SK-N-SH treated with all-trans-retinoic acid at 6 μM for 48 hours (cell line): Measurements from ENCODE around the gene INTS1.
A peak's percentile ranks its signal among the peaks of the same experiment; 100 is the strongest.

ENCODE experiments used
- ATAC-seq: fragments of 200-7000 bp; cut with Tn5 transposase; 3 replicates; pipeline ENCODE4 v1.9.1; 2020; ENCODE audit warnings: mild to moderate bottlenecking, moderate library complexity
- ARNTL ChIP-seq: fragments of 450-650 bp; formaldehyde crosslinking; IDR thresholded peaks from 2 replicates; pipeline ENCODE4 v1.5.0; 2020; ENCODE audit warnings: low read depth, mild to moderate bottlenecking, moderate library complexity, borderline replicate concordance
- BACH2 ChIP-seq: fragments of 250-450 bp; sonication (Bioruptor Pico); IDR thresholded peaks from 2 replicates; pipeline ENCODE4 v1.9.0; 2021; ENCODE audit warnings: mild to moderate bottlenecking, borderline replicate concordance
- CSDC2 ChIP-seq: fragments of 250-450 bp; sonication (Bioruptor Pico); IDR thresholded peaks from 2 replicates; pipeline ENCODE4 v1.5.0; 2020; ENCODE audit warnings: mild to moderate bottlenecking, moderate library complexity
- ESRRG ChIP-seq: fragments of 250-450 bp; sonication (Bioruptor Pico); IDR thresholded peaks from 2 replicates; pipeline ENCODE4 v1.6.1; 2021; ENCODE audit warnings: mild to moderate bottlenecking
- GLIS3 ChIP-seq: fragments of 250-450 bp; sonication (Bioruptor Pico); IDR thresholded peaks from 2 replicates; pipeline ENCODE4 v1.5.0; 2020; ENCODE audit warnings: mild to moderate bottlenecking, moderate library complexity
- ISL1 ChIP-seq: fragments of 250-450 bp; sonication (Bioruptor Pico); IDR thresholded peaks from 2 replicates; pipeline ENCODE4 v2.1.2; 2022; ENCODE audit warnings: mild to moderate bottlenecking, moderate library complexity
- OSR1 ChIP-seq: fragments of 250-450 bp; sonication (Bioruptor Pico); IDR thresholded peaks from 2 replicates; pipeline ENCODE4 v1.8.0; 2022; ENCODE audit warnings: moderate library complexity, mild to moderate bottlenecking, inconsistent platforms
- POU6F1 ChIP-seq: fragments of 250-450 bp; sonication (Bioruptor Pico); IDR thresholded peaks from 2 replicates; pipeline ENCODE4 v1.8.0; 2021; ENCODE audit warnings: low read depth, mild to moderate bottlenecking, moderate library complexity, borderline replicate concordance
- PPARA ChIP-seq: fragments of 250-450 bp; sonication (Bioruptor Pico); IDR thresholded peaks from 2 replicates; pipeline ENCODE4 v1.5.0; 2020; ENCODE audit warnings: mild to moderate bottlenecking, borderline replicate concordance
- RARB ChIP-seq: fragments of 250-450 bp; sonication (Bioruptor Pico); IDR thresholded peaks from 2 replicates; pipeline ENCODE4 v1.8.0; 2021; ENCODE audit warnings: mild to moderate bottlenecking, moderate library complexity
- SNAI2 ChIP-seq: fragments of 250-450 bp; sonication (Bioruptor Pico); IDR thresholded peaks from 2 replicates; pipeline ENCODE4 v1.5.0; 2020; ENCODE audit warnings: mild to moderate bottlenecking, moderate library complexity
- TCF4 ChIP-seq: fragments of 250-450 bp; sonication (Bioruptor Pico); IDR thresholded peaks from 2 replicates; pipeline ENCODE4 v1.8.0; 2021; ENCODE audit warnings: mild to moderate bottlenecking, moderate library complexity, borderline replicate concordance
- TOX ChIP-seq: fragments of 250-450 bp; sonication (Bioruptor Pico); IDR thresholded peaks from 2 replicates; pipeline ENCODE4 v1.8.0; 2021; ENCODE audit warnings: mild to moderate bottlenecking, moderate library complexity, borderline replicate concordance
- ZC3H10 ChIP-seq: fragments of 250-450 bp; sonication (Bioruptor Pico); IDR thresholded peaks from 2 replicates; pipeline ENCODE4 v1.5.1; 2021; ENCODE audit warnings: mild to moderate bottlenecking, moderate library complexity
- ZFP30 ChIP-seq: fragments of 450-650 bp; formaldehyde crosslinking; IDR thresholded peaks from 2 replicates; pipeline ENCODE4 v1.5.0; 2022; ENCODE audit warnings: mild to moderate bottlenecking, moderate library complexity
- ZNF565 ChIP-seq: fragments of 450-650 bp; formaldehyde crosslinking; conservative IDR thresholded peaks from 2 replicates; pipeline ENCODE4 v1.5.0; 2020; ENCODE audit warnings: low read depth, mild to moderate bottlenecking, moderate library complexity
- ZNF70 ChIP-seq: fragments of 450-650 bp; formaldehyde crosslinking; IDR thresholded peaks from 2 replicates; pipeline ENCODE4 v1.5.0; 2020; ENCODE audit warnings: mild to moderate bottlenecking, moderate library complexity
- TF ChIP-seq, protein P1 (sequence below): fragments of 250-450 bp; sonication (Bioruptor Pico); IDR thresholded peaks from 2 replicates; pipeline ENCODE4 v1.8.0; 2020; ENCODE audit warnings: mild to moderate bottlenecking, moderate library complexity, borderline replicate concordance
- TF ChIP-seq, protein P2 (sequence below): fragments of 250-450 bp; sonication (Bioruptor Pico); IDR thresholded peaks from 2 replicates; pipeline ENCODE4 v1.5.0; 2020; ENCODE audit warnings: mild to moderate bottlenecking, moderate library complexity

INTS1 gene

GRCh38 chr7:1426474-1426873 is 77.7 kb downstream of the INTS1 start (continued):
- TF ChIP-seq SNAI2 = no peak
- no peak for TF ChIP-seq ISL1 (CRISPR knock-in tag)

DNA sequence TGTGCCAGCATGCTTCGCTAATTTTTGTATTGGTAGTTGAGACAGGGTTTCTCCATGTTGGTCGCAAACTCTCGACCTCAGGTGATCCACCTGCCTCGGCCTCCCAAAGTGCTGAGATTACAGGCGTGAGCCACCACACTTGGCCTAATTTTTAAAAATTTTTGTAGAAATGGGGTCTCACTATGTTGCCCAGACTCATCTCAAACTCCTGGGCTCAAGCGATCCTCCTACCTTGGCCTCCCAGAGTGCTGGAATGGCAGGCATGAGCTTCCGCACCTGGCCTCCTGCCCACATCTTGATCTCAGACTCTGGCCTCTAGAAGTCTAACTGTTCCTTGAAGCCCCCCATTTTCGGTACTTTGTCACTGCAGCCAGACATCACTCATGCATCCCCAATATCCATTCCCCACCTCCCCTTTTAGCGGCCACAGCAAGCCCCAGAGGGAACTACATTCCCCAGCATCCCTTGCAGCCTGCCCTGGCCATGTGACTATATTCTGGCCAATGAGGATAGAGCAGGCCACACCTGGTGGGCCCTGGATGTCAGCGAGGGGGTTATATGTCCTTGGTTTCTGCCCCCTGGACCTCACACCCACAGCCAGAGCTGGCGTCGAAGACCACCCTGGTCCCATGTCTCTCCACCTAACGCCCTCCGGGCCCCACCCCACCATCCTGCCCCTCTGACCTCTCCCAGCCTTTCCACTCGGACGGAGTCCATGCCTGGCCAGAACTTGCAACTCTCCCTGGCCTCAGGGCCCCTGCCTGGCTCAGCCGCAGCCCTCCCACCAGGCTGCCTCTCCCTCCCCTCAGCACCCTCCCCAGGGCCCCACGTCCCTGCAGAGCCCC is 78.7 kb downstream of the INTS1 start:
- TF ChIP-seq SNAI2 = no peak
- no peak for TF ChIP-seq POU6F1 (CRISPR knock-in tag)
- TF ChIP-seq BACH2 (CRISPR knock-in tag) = no peak
- TF ChIP-seq TOX (CRISPR knock-in tag) = no peak
- TF ChIP-seq CSDC2 = no peak
- TF ChIP-seq ESRRG (CRISPR knock-in tag) = no peak
- TF ChIP-seq ZNF70 (CRISPR knock-in tag) = no peak
- TF ChIP-seq OSR1 (CRISPR knock-in tag) = no peak
- TF ChIP-seq RARB = no peak
- TF ChIP-seq, protein P1, sequence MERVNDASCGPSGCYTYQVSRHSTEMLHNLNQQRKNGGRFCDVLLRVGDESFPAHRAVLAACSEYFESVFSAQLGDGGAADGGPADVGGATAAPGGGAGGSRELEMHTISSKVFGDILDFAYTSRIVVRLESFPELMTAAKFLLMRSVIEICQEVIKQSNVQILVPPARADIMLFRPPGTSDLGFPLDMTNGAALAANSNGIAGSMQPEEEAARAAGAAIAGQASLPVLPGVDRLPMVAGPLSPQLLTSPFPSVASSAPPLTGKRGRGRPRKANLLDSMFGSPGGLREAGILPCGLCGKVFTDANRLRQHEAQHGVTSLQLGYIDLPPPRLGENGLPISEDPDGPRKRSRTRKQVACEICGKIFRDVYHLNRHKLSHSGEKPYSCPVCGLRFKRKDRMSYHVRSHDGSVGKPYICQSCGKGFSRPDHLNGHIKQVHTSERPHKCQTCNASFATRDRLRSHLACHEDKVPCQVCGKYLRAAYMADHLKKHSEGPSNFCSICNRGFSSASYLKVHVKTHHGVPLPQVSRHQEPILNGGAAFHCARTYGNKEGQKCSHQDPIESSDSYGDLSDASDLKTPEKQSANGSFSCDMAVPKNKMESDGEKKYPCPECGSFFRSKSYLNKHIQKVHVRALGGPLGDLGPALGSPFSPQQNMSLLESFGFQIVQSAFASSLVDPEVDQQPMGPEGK (CRISPR knock-in tag) = no peak
- TF ChIP-seq ZC3H10 (CRISPR knock-in tag) = no peak
- no peak for TF ChIP-seq ISL1 (CRISPR knock-in tag)
- no peak for TF ChIP-seq PPARA
- TF ChIP-seq ARNTL (CRISPR knock-in tag) = no peak
- TF ChIP-seq ZFP30 = no peak
- no peak for TF ChIP-seq ZNF565 (CRISPR knock-in tag)
- peak; percentile 70 for ATAC-seq

DNA sequence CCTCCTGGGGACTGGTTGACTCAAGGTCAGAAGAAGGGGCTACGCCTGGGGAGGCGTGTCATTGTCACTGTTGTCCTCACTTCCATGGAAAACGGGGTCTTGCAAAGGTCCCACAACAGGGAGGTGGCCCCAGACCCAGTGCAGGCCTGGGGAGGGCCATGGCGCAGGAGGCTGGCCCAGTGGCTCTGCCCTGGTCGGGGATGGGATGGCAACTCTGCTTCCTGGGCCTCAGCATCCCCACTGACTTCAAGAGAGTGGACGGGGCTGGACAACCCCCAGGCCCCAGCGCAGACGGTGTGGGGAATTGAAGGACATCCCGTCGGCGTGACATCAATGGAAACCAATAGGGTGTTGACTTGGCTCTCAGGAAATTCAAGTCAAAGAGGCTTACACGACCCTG is 80.1 kb downstream of the INTS1 start:
- no peak for ATAC-seq
- TF ChIP-seq SNAI2 (no peak), ISL1 (CRISPR knock-in tag) (no peak), TCF4 (no peak)

DNA sequence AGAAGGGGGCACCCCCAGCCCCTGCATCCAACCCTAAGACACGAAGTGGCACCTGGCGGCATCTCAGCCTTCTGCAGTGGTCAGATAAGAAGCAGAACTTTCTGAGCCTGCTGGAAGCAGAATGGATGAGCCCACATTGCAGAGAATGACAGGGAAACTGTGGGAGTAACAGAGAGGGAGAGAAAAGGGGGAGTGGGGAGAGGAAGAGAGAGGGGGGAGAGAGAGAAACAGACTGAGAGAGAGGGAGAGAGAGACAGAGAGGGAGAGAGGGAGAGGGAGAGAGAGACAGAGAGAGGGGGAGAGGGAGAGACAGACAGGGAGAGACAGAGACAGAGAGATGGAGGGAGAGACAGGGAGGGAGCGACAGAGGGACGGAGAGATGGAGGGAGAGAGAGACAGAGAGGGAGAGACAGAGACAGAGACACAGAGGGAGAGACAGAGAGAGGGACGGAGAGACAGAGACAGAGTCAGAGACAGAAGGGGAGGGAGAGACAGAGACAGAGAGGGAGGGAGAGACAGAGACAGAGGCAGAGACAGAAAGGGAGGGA is 80.9 kb downstream of the INTS1 start:
- no peak for ATAC-seq
- TF ChIP-seq SNAI2 (no peak), ZNF565 (CRISPR knock-in tag) (no peak), ARNTL (CRISPR knock-in tag) (no peak), ESRRG (CRISPR knock-in tag) (no peak), TCF4 (no peak), ZFP30 (no peak), TOX (CRISPR knock-in tag) (no peak)

- no peak for ATAC-seq
- TF ChIP-seq, protein P1 (CRISPR knock-in tag) = no peak
Measured at GRCh38 chr7:1422512-1423263, 81.5 kb downstream of the INTS1 start.

DNA sequence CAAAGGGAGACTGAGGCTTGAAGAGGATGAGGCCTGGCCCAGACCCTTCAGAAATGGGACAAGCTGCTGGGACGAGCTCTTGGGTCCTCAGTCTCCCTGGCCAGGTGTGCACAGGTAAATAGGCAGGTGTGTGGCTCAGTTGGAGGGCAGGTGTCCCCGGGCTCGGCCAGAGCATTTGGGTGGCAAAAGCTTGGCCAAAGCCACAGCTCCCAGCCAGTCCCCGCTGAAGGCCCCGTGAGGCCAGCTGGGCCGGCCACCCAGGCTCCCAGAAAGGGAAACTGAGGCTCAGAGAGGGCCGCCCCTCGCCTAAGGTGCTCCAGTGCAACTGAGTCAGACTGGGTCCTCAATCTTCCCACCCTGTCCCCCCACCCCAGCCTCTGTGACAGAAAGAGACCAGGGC is 82.2 kb downstream of the INTS1 start:
- ATAC-seq = no peak
- no peak for TF ChIP-seq GLIS3 (CRISPR knock-in tag)
- no peak for TF ChIP-seq ZFP30
- TF ChIP-seq POU6F1 (CRISPR knock-in tag) = no peak
- TF ChIP-seq BACH2 (CRISPR knock-in tag) = no peak
- TF ChIP-seq, protein P2, sequence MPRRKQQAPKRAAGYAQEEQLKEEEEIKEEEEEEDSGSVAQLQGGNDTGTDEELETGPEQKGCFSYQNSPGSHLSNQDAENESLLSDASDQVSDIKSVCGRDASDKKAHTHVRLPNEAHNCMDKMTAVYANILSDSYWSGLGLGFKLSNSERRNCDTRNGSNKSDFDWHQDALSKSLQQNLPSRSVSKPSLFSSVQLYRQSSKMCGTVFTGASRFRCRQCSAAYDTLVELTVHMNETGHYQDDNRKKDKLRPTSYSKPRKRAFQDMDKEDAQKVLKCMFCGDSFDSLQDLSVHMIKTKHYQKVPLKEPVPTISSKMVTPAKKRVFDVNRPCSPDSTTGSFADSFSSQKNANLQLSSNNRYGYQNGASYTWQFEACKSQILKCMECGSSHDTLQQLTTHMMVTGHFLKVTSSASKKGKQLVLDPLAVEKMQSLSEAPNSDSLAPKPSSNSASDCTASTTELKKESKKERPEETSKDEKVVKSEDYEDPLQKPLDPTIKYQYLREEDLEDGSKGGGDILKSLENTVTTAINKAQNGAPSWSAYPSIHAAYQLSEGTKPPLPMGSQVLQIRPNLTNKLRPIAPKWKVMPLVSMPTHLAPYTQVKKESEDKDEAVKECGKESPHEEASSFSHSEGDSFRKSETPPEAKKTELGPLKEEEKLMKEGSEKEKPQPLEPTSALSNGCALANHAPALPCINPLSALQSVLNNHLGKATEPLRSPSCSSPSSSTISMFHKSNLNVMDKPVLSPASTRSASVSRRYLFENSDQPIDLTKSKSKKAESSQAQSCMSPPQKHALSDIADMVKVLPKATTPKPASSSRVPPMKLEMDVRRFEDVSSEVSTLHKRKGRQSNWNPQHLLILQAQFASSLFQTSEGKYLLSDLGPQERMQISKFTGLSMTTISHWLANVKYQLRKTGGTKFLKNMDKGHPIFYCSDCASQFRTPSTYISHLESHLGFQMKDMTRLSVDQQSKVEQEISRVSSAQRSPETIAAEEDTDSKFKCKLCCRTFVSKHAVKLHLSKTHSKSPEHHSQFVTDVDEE = no peak
